HG03025 (cell line): Measurements from ENCODE around the gene IQSEC1.

ENCODE experiments used
- ATAC-seq: cut with Tn5 transposase; IDR thresholded peaks from one replicate; pipeline ENCODE4 v1.9.1; 2021; ENCODE audit warnings: mild to moderate bottlenecking, moderate library complexity; ENCODE audit not compliant: unreplicated experiment, low FRiP score

IQSEC1 gene

DNA sequence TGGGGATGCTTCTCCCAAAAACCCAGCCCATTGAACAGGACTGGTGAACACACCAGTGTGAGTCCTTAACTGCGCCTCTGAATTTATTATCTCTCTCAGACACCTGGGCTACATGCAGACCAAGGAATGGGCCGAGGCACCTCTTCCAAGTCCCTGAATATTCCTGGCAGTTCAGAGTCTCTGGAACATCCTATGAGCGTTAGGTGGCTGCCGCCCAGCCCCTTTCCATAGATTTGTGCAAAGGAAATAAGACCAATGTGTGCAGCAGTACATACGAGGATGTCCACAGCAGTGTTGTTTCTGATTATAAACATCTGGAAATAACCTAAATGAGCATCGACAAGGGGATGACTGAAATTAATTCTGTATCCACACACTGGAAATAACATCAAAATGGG is 127.0 kb downstream of the IQSEC1 start:
- no peak for ATAC-seq

GRCh38 chr3:12944849-12945248 is 128.4 kb downstream of the IQSEC1 start:
- no peak for ATAC-seq

GRCh38 chr3:12944413-12944812 is 128.8 kb downstream of the IQSEC1 start:
- no peak for ATAC-seq

DNA sequence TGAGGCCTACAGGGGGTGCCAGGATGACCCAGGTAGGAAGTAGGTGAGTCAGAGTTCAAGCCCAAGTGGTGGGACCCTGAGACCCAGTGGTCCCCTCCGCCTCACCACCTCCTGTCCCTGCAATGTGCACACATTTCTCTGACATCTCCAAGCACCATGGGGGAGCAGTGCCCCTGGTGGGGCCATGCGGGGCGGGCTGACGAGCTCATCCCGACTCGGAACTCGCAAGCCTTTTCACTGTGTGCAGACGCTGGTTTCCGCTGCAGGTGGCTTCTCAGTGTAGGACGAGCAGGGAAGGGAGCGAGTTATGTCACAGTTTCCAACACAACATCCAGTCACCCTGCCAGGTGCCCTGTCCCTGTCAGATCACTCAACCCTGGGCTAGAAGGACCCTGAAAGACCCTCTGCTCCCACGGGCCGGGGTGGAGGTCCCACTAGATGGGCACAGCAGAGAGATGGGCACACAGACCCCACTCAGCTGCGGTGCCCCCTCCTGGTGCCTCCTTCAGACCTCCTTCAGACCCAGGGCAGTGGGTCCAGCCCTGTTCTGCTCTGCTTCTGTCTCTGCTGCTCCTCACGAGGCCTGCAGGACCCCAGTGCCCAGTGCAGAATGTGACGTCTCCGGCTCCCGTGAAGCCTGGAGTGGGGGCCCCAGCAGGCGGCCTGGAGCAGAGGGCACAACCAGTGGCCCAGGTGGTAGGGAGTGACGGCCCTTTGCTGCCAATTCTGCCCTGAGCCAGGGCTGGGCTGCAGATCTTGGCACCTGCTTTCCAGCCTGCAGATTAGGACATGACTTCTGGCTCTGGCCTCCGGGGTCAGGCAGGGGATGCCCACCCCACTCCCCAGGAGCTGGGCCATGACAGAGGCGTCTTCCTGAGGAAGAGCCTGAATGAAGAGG is 129.9 kb downstream of the IQSEC1 start:
- ATAC-seq, result no peak

- ATAC-seq, result no peak
Observed at GRCh38 chr3:12941495-12942023, 131.7 kb downstream of the IQSEC1 start.

DNA sequence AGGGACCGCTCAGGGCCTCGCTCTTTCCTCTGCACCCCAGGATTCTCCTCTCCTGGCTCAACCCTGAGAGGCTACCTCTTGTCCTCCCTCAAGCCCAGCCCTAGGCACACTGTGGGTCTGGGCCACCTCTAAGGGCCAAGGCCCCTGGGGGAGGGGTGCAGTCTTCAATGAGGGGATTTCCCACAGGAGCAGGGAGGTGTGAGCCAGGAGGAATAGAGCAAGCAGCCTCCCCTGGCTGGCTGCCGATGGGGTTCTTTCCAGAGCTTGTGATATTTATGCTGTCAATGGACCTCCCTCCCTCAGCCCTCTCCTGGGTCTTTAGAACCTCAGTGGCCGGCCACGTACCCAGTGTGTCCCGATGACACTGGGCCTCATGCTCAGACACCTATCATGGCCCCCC is 132.4 kb downstream of the IQSEC1 start:
- ATAC-seq, result no peak

GRCh38 chr3:12939137-12939536 is 134.1 kb downstream of the IQSEC1 start:
- ATAC-seq, result no peak

- no peak for ATAC-seq
Observed at GRCh38 chr3:12938258-12938711, 134.9 kb downstream of the IQSEC1 start.

GRCh38 chr3:12935861-12936830 is 137.1 kb downstream of the IQSEC1 start:
- no peak for ATAC-seq

DNA sequence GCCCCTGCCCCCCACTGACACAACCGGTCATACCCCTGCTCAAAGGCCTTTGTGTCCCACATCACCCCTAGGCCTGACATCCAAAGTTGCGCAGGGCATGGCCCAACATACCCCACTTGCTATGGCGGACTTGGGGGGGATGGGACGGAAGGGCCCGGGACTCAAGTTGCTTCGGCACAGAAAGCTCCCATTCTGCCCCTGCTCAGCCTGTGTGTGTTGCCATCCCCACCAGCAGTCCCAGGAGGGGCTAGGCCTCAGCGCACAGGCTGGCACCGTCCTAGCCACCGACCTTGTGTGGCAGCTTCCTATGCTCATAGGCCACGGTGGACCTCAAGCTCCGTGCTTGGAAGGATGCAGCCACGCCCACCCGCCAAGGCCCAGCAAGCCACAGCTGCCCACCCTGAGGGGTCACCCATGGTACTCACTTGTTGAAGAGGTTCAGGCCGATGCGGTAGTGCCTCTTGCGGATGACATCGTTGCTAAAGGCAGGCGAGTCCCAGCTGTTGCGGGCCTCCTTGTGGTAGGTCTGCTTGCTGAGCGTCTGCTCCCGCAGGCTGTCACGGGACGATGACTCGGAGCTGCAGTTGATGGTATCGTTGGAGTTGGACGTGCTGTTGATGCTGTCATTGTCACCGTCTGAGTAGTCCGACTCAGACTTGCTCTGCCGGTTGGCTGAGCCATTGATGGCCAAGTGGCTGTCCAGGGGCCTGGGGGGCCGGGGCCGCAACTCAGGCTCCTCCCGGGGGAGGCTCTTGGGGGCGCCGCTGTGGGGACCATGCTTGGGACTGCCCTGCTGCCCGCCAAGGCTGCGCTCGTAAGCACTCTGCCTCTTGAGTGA is 138.0 kb downstream of the IQSEC1 start:
- no peak for ATAC-seq

- ATAC-seq, result no peak
Observed at GRCh38 chr3:12934431-12934830, 138.8 kb downstream of the IQSEC1 start.

GRCh38 chr3:12933901-12934300 is 139.3 kb downstream of the IQSEC1 start:
- no peak for ATAC-seq

- no peak for ATAC-seq
Observed at GRCh38 chr3:12932754-12933153, 140.5 kb downstream of the IQSEC1 start.

- ATAC-seq, result no peak
Observed at GRCh38 chr3:12932347-12932746, 140.9 kb downstream of the IQSEC1 start.

DNA sequence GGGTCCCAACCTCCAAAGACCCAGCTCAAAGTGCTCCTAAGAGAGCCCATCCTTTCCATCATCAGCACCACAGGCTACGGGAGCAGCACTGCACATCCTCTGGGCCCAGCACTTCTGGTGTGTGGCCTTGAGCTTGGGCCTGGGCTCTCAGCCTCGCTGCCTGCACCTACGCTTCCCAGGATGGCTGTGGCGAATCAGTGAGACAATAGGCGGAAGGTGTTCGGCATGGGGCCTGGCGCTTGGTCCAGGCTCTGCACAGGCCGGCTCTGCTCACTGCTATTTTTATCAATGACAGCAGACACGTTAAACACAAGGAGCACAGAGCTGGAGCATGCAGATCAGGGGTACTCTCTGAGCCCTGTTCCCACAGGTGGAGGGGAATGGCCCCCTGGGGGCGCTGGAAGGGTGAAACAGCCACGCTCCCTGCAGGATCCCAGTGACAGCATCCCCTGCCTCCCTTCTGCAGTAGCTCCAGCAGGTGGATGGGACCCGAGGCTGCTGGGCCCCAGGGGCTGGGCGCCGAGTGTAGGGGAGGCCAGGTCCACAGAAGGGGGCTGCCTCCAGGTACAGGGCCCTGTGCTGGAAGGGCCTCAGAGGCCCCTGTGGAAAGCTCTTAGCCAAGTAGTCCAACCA is 141.8 kb downstream of the IQSEC1 start:
- ATAC-seq, result no peak

GRCh38 chr3:12929801-12930200 is 143.4 kb downstream of the IQSEC1 start:
- ATAC-seq, result no peak

- no peak for ATAC-seq
Observed at GRCh38 chr3:12926660-12927059, 146.6 kb downstream of the IQSEC1 start.

DNA sequence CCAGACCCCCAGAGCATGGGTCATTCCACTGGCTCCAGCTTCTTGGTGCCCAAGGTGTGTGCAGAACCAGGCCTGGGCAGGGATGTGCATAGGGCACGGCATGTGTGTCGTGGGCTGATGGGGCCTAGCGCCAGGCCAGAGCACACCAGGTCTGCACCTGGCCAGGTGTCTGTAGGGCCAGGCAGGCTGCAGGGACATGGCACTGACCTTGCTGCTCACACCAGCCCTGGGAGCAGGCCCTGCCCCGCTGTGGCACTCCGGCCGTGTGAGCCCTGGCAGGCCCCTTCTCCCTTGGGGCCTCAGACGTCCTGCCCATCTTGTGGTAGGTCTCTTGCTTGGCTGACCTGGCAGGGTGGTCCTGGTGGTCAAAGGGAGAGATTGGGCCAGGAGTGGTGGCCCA is 147.6 kb downstream of the IQSEC1 start:
- ATAC-seq, result no peak

DNA sequence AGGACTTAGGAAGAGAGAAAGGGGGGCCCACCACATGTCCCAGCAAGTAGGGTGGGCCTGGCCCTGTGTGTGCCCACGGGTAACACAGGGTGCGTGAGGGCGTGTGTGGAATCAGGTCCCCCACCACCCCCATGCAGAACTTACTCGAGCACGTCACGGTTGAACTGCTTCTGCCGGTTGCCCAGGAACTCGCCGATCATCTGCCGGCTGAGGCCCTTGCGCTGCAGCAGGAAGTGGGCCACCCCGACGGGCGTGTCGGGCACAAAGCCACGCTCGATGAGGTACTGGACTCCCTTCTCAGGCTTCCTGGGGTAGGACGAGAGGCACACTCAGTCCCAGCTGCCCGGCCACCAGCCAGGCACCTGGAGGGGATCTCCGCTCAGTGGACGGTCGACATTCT is 148.8 kb downstream of the IQSEC1 start:
- ATAC-seq, result no peak
